ENCODE data around the gene COX6B1.

Gene COX6B1

DNA sequence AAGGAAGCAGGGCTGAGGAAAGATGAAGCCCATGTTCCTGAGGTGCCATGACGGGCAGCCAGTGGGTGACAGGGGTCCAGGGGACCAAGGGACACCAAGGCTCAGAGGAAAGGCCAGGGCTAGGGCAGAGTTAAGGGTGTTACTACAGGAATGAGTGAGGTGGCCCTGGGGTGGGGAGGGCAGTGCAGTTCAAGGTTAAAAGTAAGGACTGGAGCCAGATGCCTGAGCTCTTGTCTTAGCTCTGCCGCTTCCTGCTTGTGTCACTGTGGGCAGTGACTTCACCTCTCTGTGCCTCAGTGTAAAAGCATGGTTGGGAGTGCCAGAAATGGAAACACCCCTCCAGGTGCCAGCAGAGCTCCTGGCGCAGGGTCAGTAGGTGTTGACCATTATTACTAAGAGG, 11.5 kb upstream of the COX6B1 start:
- Histone ChIP-seq H3K4me2 (ENCODE audit: low read length) (no peak overlapping the region), H3K9ac (ENCODE audit: low read length) (no peak overlapping the region), H3K4me3 (ENCODE audit: low read length) (no peak overlapping the region), H3K23ac (ENCODE audit: low read length) (no peak overlapping the region), H4K5ac (ENCODE audit: low read length) (no peak overlapping the region), H3K27me3 (ENCODE audit: insufficient read depth, low read length, poor library complexity) (no peaks in the 10 kb centered on the region), H3K4me1 (ENCODE audit: control insufficient read depth, low read depth, low read length) (peaks cover 5% of the 10 kb centered on the region), H2AK5ac (ENCODE audit: low read length) (no peak overlapping the region), H2BK15ac (replicated peaks; ENCODE audit: low read depth) (no peak overlapping the region), H2BK5ac (ENCODE audit: low read length) (no peak overlapping the region), H3K27ac (ENCODE audit: low read depth, low read length) (no peak overlapping the region), H3K79me1 (ENCODE audit: low read length) (no peaks in the 10 kb centered on the region), H3K18ac (ENCODE audit: low read length) (no peak overlapping the region), H3K79me2 (ENCODE audit: control insufficient read depth, insufficient read depth, low read length) (no peaks in the 10 kb centered on the region), H4K8ac (ENCODE audit: low read depth, low read length) (no peak overlapping the region), H3K56ac (ENCODE audit: low read length) (no peak overlapping the region), H3K36me3 (ENCODE audit: control insufficient read depth, insufficient read depth, low read length) (peaks cover 8% of the 10 kb centered on the region), H2BK120ac (ENCODE audit: low read depth, low read length) (no peak overlapping the region), H3K4ac (ENCODE audit: low read depth, low read length) (no peak overlapping the region)
- WGBS (ENCODE audit: extremely low coverage, insufficient coverage, low lambda C conversion rate), result no CpG with 5 or more reads among the region's 3 CpGs
- no peak for DNase-seq

- no peaks in the 10 kb centered on the region for H3K79me2 ChIP-seq (ENCODE audit: control insufficient read depth, insufficient read depth, low read length)
- no peak overlapping the region for H3K9ac ChIP-seq (ENCODE audit: low read length)
- no peak overlapping the region for H4K8ac ChIP-seq (ENCODE audit: low read depth, low read length)
- no peaks in the 10 kb centered on the region for H3K79me1 ChIP-seq (ENCODE audit: low read length)
- peaks cover 8% of the 10 kb centered on the region for H3K4me1 ChIP-seq (ENCODE audit: control insufficient read depth, low read depth, low read length)
- H3K27me3 ChIP-seq (ENCODE audit: insufficient read depth, low read length, poor library complexity), result no peaks in the 10 kb centered on the region
- no CpG with 5 or more reads among the region's 25 CpGs for WGBS (ENCODE audit: extremely low coverage, insufficient coverage, low lambda C conversion rate)
- H2BK15ac ChIP-seq (replicated peaks; ENCODE audit: low read depth), result no peak overlapping the region
- H3K36me3 ChIP-seq (ENCODE audit: control insufficient read depth, insufficient read depth, low read length), result peaks cover 7% of the 10 kb centered on the region
- no peak overlapping the region for H2BK120ac ChIP-seq (ENCODE audit: low read depth, low read length)
- no peak overlapping the region for H2AK5ac ChIP-seq (ENCODE audit: low read length)
- no peak overlapping the region for H2BK5ac ChIP-seq (ENCODE audit: low read length)
- no peak overlapping the region for H4K5ac ChIP-seq (ENCODE audit: low read length)
- no peak overlapping the region for H3K4ac ChIP-seq (ENCODE audit: low read depth, low read length)
- H3K56ac ChIP-seq (ENCODE audit: low read length), result no peak overlapping the region
- no peak overlapping the region for H3K23ac ChIP-seq (ENCODE audit: low read length)
- H3K4me3 ChIP-seq (ENCODE audit: low read length), result no peak overlapping the region
- H3K27ac ChIP-seq (ENCODE audit: low read depth, low read length), result no peak overlapping the region
- no peak overlapping the region for H3K18ac ChIP-seq (ENCODE audit: low read length)
- H3K4me2 ChIP-seq (ENCODE audit: low read length), result no peak overlapping the region
- DNase-seq, result no peak
Measured at GRCh38 chr19:35637165-35637564, 11.0 kb upstream of the COX6B1 start.

DNA sequence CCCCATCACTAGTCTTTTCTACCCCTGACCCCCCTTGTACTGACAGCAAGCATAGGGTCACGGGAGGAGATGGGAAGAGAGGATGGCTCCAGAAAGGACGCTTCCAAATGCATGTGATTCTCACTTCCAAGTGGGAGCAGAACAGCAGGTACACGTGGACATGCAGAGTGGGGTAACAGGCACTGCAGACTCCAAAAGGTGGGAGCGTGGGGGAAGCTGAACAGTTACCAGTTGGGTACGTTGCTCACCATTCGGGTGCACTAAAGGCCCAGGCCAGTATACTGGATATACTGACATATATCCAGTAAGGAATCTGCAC, 8.8 kb upstream of the COX6B1 start:
- H3K4me1 ChIP-seq (ENCODE audit: control insufficient read depth, low read depth, low read length), result peaks cover 12% of the 10 kb centered on the region
- WGBS (ENCODE audit: extremely low coverage, insufficient coverage, low lambda C conversion rate), result no CpG with 5 or more reads among the region's 6 CpGs
- H2BK120ac ChIP-seq (ENCODE audit: low read depth, low read length), result no peak overlapping the region
- no peak overlapping the region for H3K18ac ChIP-seq (ENCODE audit: low read length)
- H2AK5ac ChIP-seq (ENCODE audit: low read length), result no peak overlapping the region
- H3K23ac ChIP-seq (ENCODE audit: low read length), result no peak overlapping the region
- H3K4ac ChIP-seq (ENCODE audit: low read depth, low read length), result no peak overlapping the region
- H2BK5ac ChIP-seq (ENCODE audit: low read length), result no peak overlapping the region
- DNase-seq, result no peak
- no peaks in the 10 kb centered on the region for H3K79me2 ChIP-seq (ENCODE audit: control insufficient read depth, insufficient read depth, low read length)
- no peak overlapping the region for H3K9ac ChIP-seq (ENCODE audit: low read length)
- no peak overlapping the region for H3K4me3 ChIP-seq (ENCODE audit: low read length)
- peak overlapping the region; percentile 49 for H3K56ac ChIP-seq (ENCODE audit: low read length)
- H4K8ac ChIP-seq (ENCODE audit: low read depth, low read length), result no peak overlapping the region
- H3K4me2 ChIP-seq (ENCODE audit: low read length), result no peak overlapping the region
- no peaks in the 10 kb centered on the region for H3K79me1 ChIP-seq (ENCODE audit: low read length)
- peaks cover 6% of the 10 kb centered on the region for H3K36me3 ChIP-seq (ENCODE audit: control insufficient read depth, insufficient read depth, low read length)
- no peaks in the 10 kb centered on the region for H3K27me3 ChIP-seq (ENCODE audit: insufficient read depth, low read length, poor library complexity)
- H2BK15ac ChIP-seq (replicated peaks; ENCODE audit: low read depth), result no peak overlapping the region
- no peak overlapping the region for H3K27ac ChIP-seq (ENCODE audit: low read depth, low read length)
- H4K5ac ChIP-seq (ENCODE audit: low read length), result no peak overlapping the region

GRCh38 chr19:35639863-35640262, 8.3 kb upstream of the COX6B1 start:
- Histone ChIP-seq H3K4me1 (ENCODE audit: control insufficient read depth, low read depth, low read length) (peaks cover 12% of the 10 kb centered on the region), H3K4me2 (ENCODE audit: low read length) (no peak overlapping the region), H3K79me2 (ENCODE audit: control insufficient read depth, insufficient read depth, low read length) (no peaks in the 10 kb centered on the region), H2BK5ac (ENCODE audit: low read length) (no peak overlapping the region), H2BK15ac (replicated peaks; ENCODE audit: low read depth) (no peak overlapping the region), H4K5ac (ENCODE audit: low read length) (no peak overlapping the region), H3K4ac (ENCODE audit: low read depth, low read length) (no peak overlapping the region), H3K18ac (ENCODE audit: low read length) (no peak overlapping the region), H3K27ac (ENCODE audit: low read depth, low read length) (no peak overlapping the region), H2AK5ac (ENCODE audit: low read length) (peak overlapping the region; percentile 82), H3K56ac (ENCODE audit: low read length) (peak overlapping the region; percentile 15), H2BK120ac (ENCODE audit: low read depth, low read length) (no peak overlapping the region), H4K8ac (ENCODE audit: low read depth, low read length) (no peak overlapping the region), H3K27me3 (ENCODE audit: insufficient read depth, low read length, poor library complexity) (no peaks in the 10 kb centered on the region), H3K23ac (ENCODE audit: low read length) (no peak overlapping the region), H3K79me1 (ENCODE audit: low read length) (no peaks in the 10 kb centered on the region), H3K36me3 (ENCODE audit: control insufficient read depth, insufficient read depth, low read length) (peaks cover 5% of the 10 kb centered on the region), H3K4me3 (ENCODE audit: low read length) (no peak overlapping the region), H3K9ac (ENCODE audit: low read length) (no peak overlapping the region)
- no peak for DNase-seq
- WGBS (ENCODE audit: extremely low coverage, insufficient coverage, low lambda C conversion rate), result no CpG with 5 or more reads among the region's 8 CpGs

- H3K4ac ChIP-seq (ENCODE audit: low read depth, low read length), result peak within 1 kb of the TSS; percentile 40
- H3K36me3 ChIP-seq (ENCODE audit: control insufficient read depth, insufficient read depth, low read length), result peaks cover 5% of the 10 kb centered on the region
- no peaks in the 10 kb centered on the region for H3K79me1 ChIP-seq (ENCODE audit: low read length)
- peak within 1 kb of the TSS; percentile 84 for H3K9ac ChIP-seq (ENCODE audit: low read length)
- no peaks in the 10 kb centered on the region for H3K27me3 ChIP-seq (ENCODE audit: insufficient read depth, low read length, poor library complexity)
- no peaks in the 10 kb centered on the region for H3K79me2 ChIP-seq (ENCODE audit: control insufficient read depth, insufficient read depth, low read length)
- H2BK15ac ChIP-seq (replicated peaks; ENCODE audit: low read depth), result no peak within 1 kb of the TSS
- H3K23ac ChIP-seq (ENCODE audit: low read length), result peak within 1 kb of the TSS; percentile 67
- no CpG with 5 or more reads among the region's 28 CpGs for WGBS (ENCODE audit: extremely low coverage, insufficient coverage, low lambda C conversion rate)
- H2AK5ac ChIP-seq (ENCODE audit: low read length), result peak within 1 kb of the TSS; percentile 81
- no peak within 1 kb of the TSS for H4K5ac ChIP-seq (ENCODE audit: low read length)
- no peak within 1 kb of the TSS for H3K4me3 ChIP-seq (ENCODE audit: low read length)
- peaks cover 15% of the 10 kb centered on the region for H3K4me1 ChIP-seq (ENCODE audit: control insufficient read depth, low read depth, low read length)
- H4K8ac ChIP-seq (ENCODE audit: low read depth, low read length), result no peak within 1 kb of the TSS
- H3K18ac ChIP-seq (ENCODE audit: low read length), result peak within 1 kb of the TSS; percentile 12
- H3K56ac ChIP-seq (ENCODE audit: low read length), result peak within 1 kb of the TSS; percentile 84
- DNase-seq, result peak; percentile 86
- H2BK120ac ChIP-seq (ENCODE audit: low read depth, low read length), result no peak within 1 kb of the TSS
- no peak within 1 kb of the TSS for H3K27ac ChIP-seq (ENCODE audit: low read depth, low read length)
- H2BK5ac ChIP-seq (ENCODE audit: low read length), result peak within 1 kb of the TSS; percentile 85
- H3K4me2 ChIP-seq (ENCODE audit: low read length), result peak within 1 kb of the TSS; percentile 2
Measured at GRCh38 chr19:35641515-35642151, 6.5 kb upstream of the COX6B1 start, which contains the start of gene ETV2. TSS of gene ETV2 (plus strand) at chr19:35641745. CDS start at chr19:35642461, 716 bp downstream.

- H4K8ac ChIP-seq (ENCODE audit: low read depth, low read length), result no peak overlapping the region
- H3K4ac ChIP-seq (ENCODE audit: low read depth, low read length), result peak overlapping the region; percentile 40
- H2BK5ac ChIP-seq (ENCODE audit: low read length), result peak overlapping the region; percentile 51
- peak overlapping the region; percentile 84 for H3K9ac ChIP-seq (ENCODE audit: low read length)
- H2BK15ac ChIP-seq (replicated peaks; ENCODE audit: low read depth), result no peak overlapping the region
- no peak overlapping the region for H3K4me2 ChIP-seq (ENCODE audit: low read length)
- peak overlapping the region; percentile 67 for H3K23ac ChIP-seq (ENCODE audit: low read length)
- H3K27me3 ChIP-seq (ENCODE audit: insufficient read depth, low read length, poor library complexity), result no peaks in the 10 kb centered on the region
- peak; percentile 33 for DNase-seq
- no peaks in the 10 kb centered on the region for H3K36me3 ChIP-seq (ENCODE audit: control insufficient read depth, insufficient read depth, low read length)
- no peak overlapping the region for H2BK120ac ChIP-seq (ENCODE audit: low read depth, low read length)
- WGBS (ENCODE audit: extremely low coverage, insufficient coverage, low lambda C conversion rate), result no CpG with 5 or more reads among the region's 10 CpGs
- peaks cover 15% of the 10 kb centered on the region for H3K4me1 ChIP-seq (ENCODE audit: control insufficient read depth, low read depth, low read length)
- H3K56ac ChIP-seq (ENCODE audit: low read length), result peak overlapping the region; percentile 84
- H3K27ac ChIP-seq (ENCODE audit: low read depth, low read length), result no peak overlapping the region
- no peak overlapping the region for H3K4me3 ChIP-seq (ENCODE audit: low read length)
- H3K18ac ChIP-seq (ENCODE audit: low read length), result peak overlapping the region; percentile 12
- H3K79me2 ChIP-seq (ENCODE audit: control insufficient read depth, insufficient read depth, low read length), result no peaks in the 10 kb centered on the region
- peak overlapping the region; percentile 81 for H2AK5ac ChIP-seq (ENCODE audit: low read length)
- H4K5ac ChIP-seq (ENCODE audit: low read length), result no peak overlapping the region
- H3K79me1 ChIP-seq (ENCODE audit: low read length), result no peaks in the 10 kb centered on the region
Measured at GRCh38 chr19:35642312-35642711, 5.8 kb upstream of the COX6B1 start.
